Uterus (tissue), 2 donors: Measurements from ENCODE around the gene TANC1.

Experiments
- POLR2A ChIP-seq, 2 donors: fragments of 450-650 bp; IDR thresholded peaks; one replicate each; pipeline ENCODE4 v1.6.1; 2016; ENCODE audit warnings: antibody characterized with exemption in 2 of 2, mild to moderate bottlenecking in 1 of 2, moderate library complexity in 1 of 2
- TF ChIP-seq, protein P1 (sequence below), 4 experiments: fragments of 200-600 bp in 2 of 4; fragments of 450-650 bp in 2 of 4; sonication (generic) in 2 of 4; IDR thresholded peaks; one replicate each; pipeline ENCODE4 v1.5.1; 2016 to 2019; ENCODE audit warnings: antibody characterized with exemption in 4 of 4, mild to moderate bottlenecking in 2 of 4, moderate library complexity in 1 of 4

DNA sequence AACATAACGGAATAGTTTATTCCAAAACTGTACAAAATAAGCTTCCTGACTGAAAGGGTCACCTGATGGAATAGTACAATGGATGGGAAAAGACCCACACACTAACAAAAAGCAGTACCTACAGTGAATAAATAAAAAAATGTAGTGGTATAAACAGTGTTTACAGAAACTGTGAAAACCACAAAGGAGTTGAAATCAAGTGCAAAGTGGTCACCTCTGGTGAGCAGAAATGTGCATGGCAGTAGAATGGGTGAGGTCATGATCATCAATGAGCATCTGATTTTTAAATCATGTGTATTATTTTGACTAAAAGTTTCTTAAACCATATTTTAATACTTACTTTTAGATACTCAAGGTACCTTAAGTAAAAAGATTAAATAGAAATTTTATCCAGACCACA is 306.7 kb downstream of the TANC1 start:
- TF ChIP-seq, protein P1, sequence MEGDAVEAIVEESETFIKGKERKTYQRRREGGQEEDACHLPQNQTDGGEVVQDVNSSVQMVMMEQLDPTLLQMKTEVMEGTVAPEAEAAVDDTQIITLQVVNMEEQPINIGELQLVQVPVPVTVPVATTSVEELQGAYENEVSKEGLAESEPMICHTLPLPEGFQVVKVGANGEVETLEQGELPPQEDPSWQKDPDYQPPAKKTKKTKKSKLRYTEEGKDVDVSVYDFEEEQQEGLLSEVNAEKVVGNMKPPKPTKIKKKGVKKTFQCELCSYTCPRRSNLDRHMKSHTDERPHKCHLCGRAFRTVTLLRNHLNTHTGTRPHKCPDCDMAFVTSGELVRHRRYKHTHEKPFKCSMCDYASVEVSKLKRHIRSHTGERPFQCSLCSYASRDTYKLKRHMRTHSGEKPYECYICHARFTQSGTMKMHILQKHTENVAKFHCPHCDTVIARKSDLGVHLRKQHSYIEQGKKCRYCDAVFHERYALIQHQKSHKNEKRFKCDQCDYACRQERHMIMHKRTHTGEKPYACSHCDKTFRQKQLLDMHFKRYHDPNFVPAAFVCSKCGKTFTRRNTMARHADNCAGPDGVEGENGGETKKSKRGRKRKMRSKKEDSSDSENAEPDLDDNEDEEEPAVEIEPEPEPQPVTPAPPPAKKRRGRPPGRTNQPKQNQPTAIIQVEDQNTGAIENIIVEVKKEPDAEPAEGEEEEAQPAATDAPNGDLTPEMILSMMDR (IDR thresholded peaks at IDR 0.05), result no peak
- TF ChIP-seq POLR2A (IDR thresholded peaks at IDR 0.05), result no peak
